ENCODE data around the gene GIMAP7.
"Not testable (repeated sequence)": the region's sequence is repeated elsewhere in the genome, so short reads cannot be mapped to it uniquely, and the experiment has no call there.

Gene GIMAP7

GRCh38 chr7:150514748-150515222 lies at the start of gene GIMAP7:
Gene GIMAP7 (plus strand): TSS chr7:150514872. CDS start chr7:150519975, 5,103 bp downstream.
- no peak for DNase-seq (ENCODE audit: low spot score)

- DNase-seq (ENCODE audit: low spot score) = no peak
Measured at GRCh38 chr7:150464962-150465361, 49.7 kb upstream of the GIMAP7 start.

- no peak for DNase-seq (ENCODE audit: low spot score)
Measured at GRCh38 chr7:150465414-150465813, 49.3 kb upstream of the GIMAP7 start.

- no peak for DNase-seq (ENCODE audit: low spot score)
Measured at GRCh38 chr7:150466477-150466876, 48.2 kb upstream of the GIMAP7 start.

- no peak for DNase-seq (ENCODE audit: low spot score)
Measured at GRCh38 chr7:150468241-150468640, 46.4 kb upstream of the GIMAP7 start.

- no peak for DNase-seq (ENCODE audit: low spot score)
Measured at GRCh38 chr7:150471886-150472285, 42.8 kb upstream of the GIMAP7 start.

GRCh38 chr7:150473902-150474301 lies 40.8 kb upstream of the GIMAP7 start:
- no peak for DNase-seq (ENCODE audit: low spot score)

- no peak for DNase-seq (ENCODE audit: low spot score)
Measured at GRCh38 chr7:150476285-150476684, 38.4 kb upstream of the GIMAP7 start.

- no peak for DNase-seq (ENCODE audit: low spot score)
Measured at GRCh38 chr7:150476819-150477631, 37.6 kb upstream of the GIMAP7 start.

- no peak for DNase-seq (ENCODE audit: low spot score)
Measured at GRCh38 chr7:150479023-150479716, 35.5 kb upstream of the GIMAP7 start.

GRCh38 chr7:150481186-150481920 lies 33.3 kb upstream of the GIMAP7 start:
- no peak for DNase-seq (ENCODE audit: low spot score)

- no peak for DNase-seq (ENCODE audit: low spot score)
Measured at GRCh38 chr7:150481922-150482321, 32.8 kb upstream of the GIMAP7 start.

GRCh38 chr7:150483514-150483913 lies 31.2 kb upstream of the GIMAP7 start:
- DNase-seq (ENCODE audit: low spot score) = not testable (repeated sequence)

GRCh38 chr7:150484071-150484470 lies 30.6 kb upstream of the GIMAP7 start:
- not testable (repeated sequence) for DNase-seq (ENCODE audit: low spot score)

GRCh38 chr7:150487625-150488024 lies 27.0 kb upstream of the GIMAP7 start:
- no peak for DNase-seq (ENCODE audit: low spot score)

GRCh38 chr7:150489782-150490181 lies 24.9 kb upstream of the GIMAP7 start:
- no peak for DNase-seq (ENCODE audit: low spot score)

- DNase-seq (ENCODE audit: low spot score) = not testable (repeated sequence)
Measured at GRCh38 chr7:150493442-150493841, 21.2 kb upstream of the GIMAP7 start.

GRCh38 chr7:150502519-150502918 lies 12.2 kb upstream of the GIMAP7 start:
- no peak for DNase-seq (ENCODE audit: low spot score)

- DNase-seq (ENCODE audit: low spot score) = no peak
Measured at GRCh38 chr7:150503155-150503554, 11.5 kb upstream of the GIMAP7 start.

- no peak for DNase-seq (ENCODE audit: low spot score)
Measured at GRCh38 chr7:150503581-150503980, 11.1 kb upstream of the GIMAP7 start.

- DNase-seq (ENCODE audit: low spot score) = no peak
Measured at GRCh38 chr7:150507947-150508602, 6.6 kb upstream of the GIMAP7 start.

GRCh38 chr7:150511048-150511447 lies 3.6 kb upstream of the GIMAP7 start:
- no peak for DNase-seq (ENCODE audit: low spot score)

Measured in kidney tubule cell (primary cell).